IMR-90 (cell line): ENCODE results near the gene ALDH1B1. TPM values are rescaled to one million over a fixed set of nuclear protein-coding genes. Genes with fewer than 3 reads are reported as not detected.

Experiments
- ATAC-seq: fragments of 200-7000 bp; cut with Tn5 transposase; 2 replicates; pipeline ENCODE4 v1.9.1; 2020; ENCODE audit warnings: low read depth, mild to moderate bottlenecking, moderate library complexity
- BruUV-seq: library from RNA; stranded (reverse); fragments of 400-500 nt; replicated peaks from 2 replicates; lab custom pipeline; 2021; lab: Mats Ljungman, UMichigan
- CTCF ChIA-PET: fragments of 300-600 bp; formaldehyde crosslinking; extraction: SDS; loops from one replicate; lab custom pipeline; 2021; ENCODE audit warnings: antibody characterized with exemption; lab: Yijun Ruan, JAX
- POLR2A ChIA-PET: fragments of 300-600 bp; sonication (Branson Sonifier 250); formaldehyde crosslinking; loops from one replicate; lab custom pipeline; 2022; ENCODE audit warnings: antibody characterized with exemption; ENCODE audit not compliant: unreplicated experiment; lab: Charles Lee
- DNase-seq: peaks from one replicate; pipeline ENCODE4 v3.0.0; 2013
- H2AFZ ChIP-seq: replicated peaks from 2 replicates; pipeline ENCODE3; 2013; ENCODE audit warnings: low read length, mild to moderate bottlenecking; ENCODE audit not compliant: poor library complexity
- H2AK5ac ChIP-seq: 2 replicates; pipeline ENCODE4 v1.6.1; 2013; ENCODE audit warnings: low read depth, low read length, inconsistent platforms
- H2AK9ac ChIP-seq: replicated peaks from 2 replicates; pipeline ENCODE3; 2013; ENCODE audit warnings: mild to moderate bottlenecking, low read depth, low read length, moderate library complexity; ENCODE audit not compliant: poor library complexity
- H2BK120ac ChIP-seq: 2 replicates; pipeline ENCODE4 v1.6.1; 2013; ENCODE audit warnings: low read depth, low read length, inconsistent platforms
- H2BK15ac ChIP-seq: 3 replicates; pipeline ENCODE4 v1.6.1; 2013; ENCODE audit warnings: low read depth, low read length, inconsistent platforms
- H2BK20ac ChIP-seq: 2 replicates; pipeline ENCODE4 v1.6.1; 2013; ENCODE audit warnings: low read depth, mild to moderate bottlenecking, inconsistent platforms, low read length, moderate library complexity
- H2BK5ac ChIP-seq: 2 replicates; pipeline ENCODE4 v1.6.1; 2013; ENCODE audit warnings: mild to moderate bottlenecking, low read depth, low read length, inconsistent platforms; ENCODE audit not compliant: poor library complexity, severe bottlenecking
- H3K14ac ChIP-seq: replicated peaks from 2 replicates; pipeline ENCODE4 v1.6.1; 2013; ENCODE audit warnings: low read depth, low read length, inconsistent platforms
- H3K18ac ChIP-seq: 2 replicates; pipeline ENCODE4 v1.6.1; 2013; ENCODE audit warnings: low read depth, low read length, control low read depth
- H3K23ac ChIP-seq: 2 replicates; pipeline ENCODE4 v1.6.1; 2013; ENCODE audit warnings: low read depth, low read length, inconsistent platforms
- H3K27ac ChIP-seq: 2 replicates; pipeline ENCODE4 v1.5.1; 2013; ENCODE audit warnings: mild to moderate bottlenecking, control low read depth, low read length; ENCODE audit not compliant: insufficient read depth
- H3K27me3 ChIP-seq: 2 replicates; pipeline ENCODE4 v1.6.1; 2013; ENCODE audit warnings: low read length; ENCODE audit not compliant: control insufficient read depth, insufficient read depth
- H3K36me3 ChIP-seq: 2 replicates; pipeline ENCODE4 v1.6.1; 2013; ENCODE audit warnings: low read length, mixed read lengths; ENCODE audit not compliant: control insufficient read depth, insufficient read depth
- H3K4ac ChIP-seq: 2 replicates; pipeline ENCODE4 v1.6.1; 2013; ENCODE audit warnings: low read depth, low read length, inconsistent platforms
- H3K4me1 ChIP-seq: 2 replicates; pipeline ENCODE4 v1.6.1; 2013; ENCODE audit warnings: low read length, mixed read lengths; ENCODE audit not compliant: control insufficient read depth, insufficient read depth
- H3K4me2 ChIP-seq: 2 replicates; pipeline ENCODE4 v1.6.1; 2013; ENCODE audit warnings: low read depth, mild to moderate bottlenecking, control low read depth, low read length, moderate library complexity
- H3K4me3 ChIP-seq: 2 replicates; pipeline ENCODE4 v1.5.1; 2013; ENCODE audit warnings: low read depth, mild to moderate bottlenecking, control low read depth, low read length, moderate library complexity; ENCODE audit not compliant: insufficient read depth
- H3K56ac ChIP-seq: 2 replicates; pipeline ENCODE4 v1.6.1; 2013; ENCODE audit warnings: low read length, inconsistent platforms; ENCODE audit not compliant: insufficient read depth; ENCODE audit errors: extremely low read depth
- H3K79me1 ChIP-seq, 2 experiments: 2 replicates each; pipeline ENCODE4 v1.6.1; 2013; ENCODE audit warnings: low read length in 2 of 2, inconsistent platforms in 1 of 2, low read depth in 1 of 2
- H3K9ac ChIP-seq: 2 replicates; pipeline ENCODE4 v1.6.1; 2013; ENCODE audit warnings: low read depth, low read length, control low read depth
- H3K9me1 ChIP-seq: 2 replicates; pipeline ENCODE4 v1.6.1; 2013; ENCODE audit warnings: low read length, inconsistent platforms; ENCODE audit not compliant: insufficient read depth
- H3K9me3 ChIP-seq: 2 replicates; pipeline ENCODE4 v1.6.1; 2013; ENCODE audit warnings: low read length; ENCODE audit not compliant: control insufficient read depth, insufficient read depth
- H4K20me1 ChIP-seq: 2 replicates; pipeline ENCODE4 v1.6.1; 2013; ENCODE audit warnings: low read length, inconsistent platforms; ENCODE audit not compliant: insufficient read depth
- H4K5ac ChIP-seq: 2 replicates; pipeline ENCODE4 v1.6.1; 2013; ENCODE audit warnings: mild to moderate bottlenecking, low read depth, low read length, control low read depth
- H4K8ac ChIP-seq, 2 experiments: 2 replicates each; pipeline ENCODE4 v1.6.1; 2013; ENCODE audit warnings: low read depth in 2 of 2, low read length in 2 of 2, control low read depth in 1 of 2, inconsistent platforms in 1 of 2
- H4K91ac ChIP-seq: 2 replicates; pipeline ENCODE4 v1.6.1; 2013; ENCODE audit warnings: low read depth, low read length, inconsistent platforms; ENCODE audit not compliant: insufficient read depth
- CEBPB ChIP-seq: IDR thresholded peaks from 2 replicates; pipeline ENCODE4 v1.6.1; 2012; ENCODE audit warnings: low read depth, low read length, improper control_type of control experiment
- CHD1 ChIP-seq: IDR thresholded peaks from 2 replicates; pipeline ENCODE4 v1.6.1; 2012; ENCODE audit warnings: low read depth, low read length, improper control_type of control experiment
- ELK1 ChIP-seq: fragments of 150-350 bp; IDR thresholded peaks from 2 replicates; pipeline ENCODE4 v1.6.1; 2016; ENCODE audit warnings: low read depth, mild to moderate bottlenecking, low read length, moderate library complexity, borderline replicate concordance
- FOS ChIP-seq: fragments of 150-350 bp; IDR thresholded peaks from 2 replicates; pipeline ENCODE4 v1.6.1; 2016; ENCODE audit warnings: low read depth, low read length
- MAFK ChIP-seq: IDR thresholded peaks from 2 replicates; pipeline ENCODE4 v1.6.1; 2012; ENCODE audit warnings: low read depth, low read length, improper control_type of control experiment
- MAZ ChIP-seq: IDR thresholded peaks from 2 replicates; pipeline ENCODE4 v1.6.1; 2012; ENCODE audit warnings: low read depth, mild to moderate bottlenecking, low read length, improper control_type of control experiment, moderate library complexity, borderline replicate concordance
- MXI1 ChIP-seq: IDR thresholded peaks from 2 replicates; pipeline ENCODE4 v1.6.1; 2012; ENCODE audit warnings: low read depth, mild to moderate bottlenecking, low read length, moderate library complexity, borderline replicate concordance
- NFE2L2 ChIP-seq: fragments of 150-350 bp; IDR thresholded peaks from 2 replicates; pipeline ENCODE4 v1.6.1; 2016; ENCODE audit warnings: low read depth, mild to moderate bottlenecking, low read length
- RAD21 ChIP-seq: IDR thresholded peaks from 2 replicates; pipeline ENCODE4 v1.6.1; 2012; ENCODE audit warnings: low read length, improper control_type of control experiment
- RCOR1 ChIP-seq: IDR thresholded peaks from 2 replicates; pipeline ENCODE4 v1.6.1; 2012; ENCODE audit warnings: mild to moderate bottlenecking, low read length, improper control_type of control experiment; ENCODE audit not compliant: insufficient replicate concordance
- WGBS, 2 experiments: methylation state at CpG; one replicate each; pipeline versions ENCODE4 v1.1.5 to v1.1.7; 2013; ENCODE audit warnings: missing lambda C conversion rate in 2 of 2; ENCODE audit not compliant: insufficient read length in 1 of 2; ENCODE audit errors: extremely low coverage in 2 of 2; 5-methylcytosine and 5-hydroxymethylcytosine counted together
- dilution Hi-C: fragments of 300-500 bp; cut with HindIII; formaldehyde crosslinking; loops from one replicate; pipeline ENCODE4 v1.14.3; 2018; ENCODE audit warnings: low sequenced_read_pairs; ENCODE audit not compliant: unreplicated experiment
- in situ Hi-C: fragments of 300-500 bp; cut with MboI; formaldehyde crosslinking; loops from 3 replicates; pipeline ENCODE4 v1.14.3; 2019; ENCODE audit warnings: low sequenced_read_pairs, inconsistent platforms, mixed read lengths
- intact Hi-C: fragments of 100-400 bp; cut with micrococcal nuclease; formaldehyde crosslinking; loops from 2 replicates; pipeline ENCODE4 v1.10.0; 2022
- polyA plus RNA-seq, 3 experiments: library from polyadenylated mRNA; depleted of rRNA; stranded (reverse); fragments of >200 nt; gene quantifications; 2 replicates each; pipeline ENCODE4 v1.2.3, GENCODE V29; 2012; ENCODE audit warnings: low replicate concordance in 1 of 3
- total RNA-seq: library from RNA; depleted of rRNA; stranded (reverse); fragments of >200 nt; gene quantifications from 2 replicates; pipeline ENCODE4 v1.2.3, GENCODE V29; 2012
- TF ChIP-seq, protein P1 (sequence below): conservative IDR thresholded peaks from 2 replicates; pipeline ENCODE4 v1.5.1; 2012; ENCODE audit warnings: mild to moderate bottlenecking, low read depth, low read length, improper control_type of control experiment
- TF ChIP-seq, protein P2 (sequence below): fragments of 150-350 bp; IDR thresholded peaks from 2 replicates; pipeline ENCODE4 v1.6.1; 2017; ENCODE audit warnings: mild to moderate bottlenecking, antibody characterized with exemption, low read length, low read depth

The ALDH1B1 gene
- total and polyA plus RNA-seq, 2 of the 4 experiments (the other 2 are of a cell fraction), result 29.6 to 37.6 TPM

DNA sequence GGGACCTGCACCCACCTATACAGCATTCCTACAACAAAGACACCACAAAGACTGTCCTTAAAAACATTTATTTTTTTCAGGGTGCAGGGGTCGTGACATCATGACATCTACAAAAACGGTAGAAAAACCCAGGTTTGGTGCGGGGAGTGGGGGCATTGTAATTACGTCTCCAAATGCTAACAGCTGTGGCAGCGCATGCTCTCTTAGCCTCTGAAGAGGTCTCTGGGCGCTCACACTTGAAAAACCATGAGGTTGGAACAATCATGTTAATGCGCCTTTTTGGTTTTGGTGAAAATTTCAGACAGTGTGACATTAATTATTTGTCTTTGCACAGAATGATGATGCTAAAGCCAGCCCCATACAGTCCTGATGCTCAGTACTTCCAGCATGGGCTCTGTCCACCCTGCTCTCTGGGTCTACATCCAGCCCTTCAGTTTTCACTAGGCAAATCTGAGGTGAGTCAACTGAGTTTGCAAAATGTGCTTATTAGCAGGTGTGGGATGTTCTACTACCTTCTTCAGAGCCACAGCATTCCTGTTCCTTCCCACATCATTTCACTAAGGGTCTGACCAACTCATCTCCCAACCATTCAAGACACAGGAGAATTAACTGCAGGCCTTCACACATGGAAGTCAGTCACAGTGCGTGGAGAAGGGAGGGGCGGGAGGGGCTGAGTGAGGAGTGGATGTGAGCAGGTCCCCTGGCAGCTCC lies 14.1 kb downstream of the ALDH1B1 start:
- no peak overlapping the region for H2BK15ac ChIP-seq
- H4K20me1 ChIP-seq, result no peaks in the 10 kb centered on the region
- POLR2A ChIA-PET, result no interaction called here
- H3K9me3 ChIP-seq, result no peaks in the 10 kb centered on the region
- H2BK5ac ChIP-seq, result no peak overlapping the region
- no peaks in the 10 kb centered on the region; the same call in 1 of the 2 replicates for H3K9me1 ChIP-seq
- H3K4me3 ChIP-seq, result no peak overlapping the region
- H2AK9ac ChIP-seq, result no peak overlapping the region
- no peak overlapping the region for H3K56ac ChIP-seq
- no TSS peak for BruUV-seq
- dilution Hi-C loops, result no loop called here
- H3K18ac ChIP-seq, result no peak overlapping the region
- no peak overlapping the region for H2AFZ ChIP-seq
- no peaks in the 10 kb centered on the region for H3K79me1 ChIP-seq
- no peak overlapping the region for H3K9ac ChIP-seq
- H3K4me2 ChIP-seq, result no peak overlapping the region
- no peak overlapping the region for H2BK20ac ChIP-seq
- H3K27me3 ChIP-seq, result peaks cover 72% of the 10 kb centered on the region
- H3K4me1 ChIP-seq, result no peaks in the 10 kb centered on the region
- no peak overlapping the region for H3K23ac ChIP-seq
- H2BK120ac ChIP-seq, result no peak overlapping the region
- H3K36me3 ChIP-seq, result no peaks in the 10 kb centered on the region
- no peak overlapping the region for H3K27ac ChIP-seq
- in situ Hi-C loops, result no loop called here
- DNase-seq (no peak), ATAC-seq (no peak)
- no peak overlapping the region for H3K14ac ChIP-seq
- intact Hi-C loops, result loop anchor here (10.0 kb wide), 3 partner anchors 58 to 922 kb away; partner anchors contain the start of gene POLR1E
- CTCF ChIA-PET, result no interaction called here
- WGBS, 2 experiments, result 100% methylated on average over 1 of the region's 9 CpGs; no CpG with 5 or more reads in 1 of the 2 experiments
- no peak overlapping the region for H4K91ac ChIP-seq
- H4K8ac ChIP-seq, result no peak overlapping the region
- TF ChIP-seq, protein P1, sequence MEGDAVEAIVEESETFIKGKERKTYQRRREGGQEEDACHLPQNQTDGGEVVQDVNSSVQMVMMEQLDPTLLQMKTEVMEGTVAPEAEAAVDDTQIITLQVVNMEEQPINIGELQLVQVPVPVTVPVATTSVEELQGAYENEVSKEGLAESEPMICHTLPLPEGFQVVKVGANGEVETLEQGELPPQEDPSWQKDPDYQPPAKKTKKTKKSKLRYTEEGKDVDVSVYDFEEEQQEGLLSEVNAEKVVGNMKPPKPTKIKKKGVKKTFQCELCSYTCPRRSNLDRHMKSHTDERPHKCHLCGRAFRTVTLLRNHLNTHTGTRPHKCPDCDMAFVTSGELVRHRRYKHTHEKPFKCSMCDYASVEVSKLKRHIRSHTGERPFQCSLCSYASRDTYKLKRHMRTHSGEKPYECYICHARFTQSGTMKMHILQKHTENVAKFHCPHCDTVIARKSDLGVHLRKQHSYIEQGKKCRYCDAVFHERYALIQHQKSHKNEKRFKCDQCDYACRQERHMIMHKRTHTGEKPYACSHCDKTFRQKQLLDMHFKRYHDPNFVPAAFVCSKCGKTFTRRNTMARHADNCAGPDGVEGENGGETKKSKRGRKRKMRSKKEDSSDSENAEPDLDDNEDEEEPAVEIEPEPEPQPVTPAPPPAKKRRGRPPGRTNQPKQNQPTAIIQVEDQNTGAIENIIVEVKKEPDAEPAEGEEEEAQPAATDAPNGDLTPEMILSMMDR, result no peak
- TF ChIP-seq RAD21, result no peak
- no peak for TF ChIP-seq CEBPB
- no peak for TF ChIP-seq RCOR1
- no peak for TF ChIP-seq ELK1
- no peak for TF ChIP-seq NFE2L2
- no peak for TF ChIP-seq MAZ
- no peak for TF ChIP-seq FOS
- TF ChIP-seq MAFK, result no peak
- TF ChIP-seq, protein P2, sequence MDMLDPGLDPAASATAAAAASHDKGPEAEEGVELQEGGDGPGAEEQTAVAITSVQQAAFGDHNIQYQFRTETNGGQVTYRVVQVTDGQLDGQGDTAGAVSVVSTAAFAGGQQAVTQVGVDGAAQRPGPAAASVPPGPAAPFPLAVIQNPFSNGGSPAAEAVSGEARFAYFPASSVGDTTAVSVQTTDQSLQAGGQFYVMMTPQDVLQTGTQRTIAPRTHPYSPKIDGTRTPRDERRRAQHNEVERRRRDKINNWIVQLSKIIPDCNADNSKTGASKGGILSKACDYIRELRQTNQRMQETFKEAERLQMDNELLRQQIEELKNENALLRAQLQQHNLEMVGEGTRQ, result no peak
- TF ChIP-seq CHD1, result no peak
- no peak for TF ChIP-seq MXI1
- no peak overlapping the region for H4K5ac ChIP-seq
- H3K4ac ChIP-seq, result no peak overlapping the region
- H2AK5ac ChIP-seq, result no peak overlapping the region
